B cell (primary cell): ENCODE results near the gene HRC. TPM values are rescaled to one million over a fixed set of nuclear protein-coding genes. Genes with fewer than 3 reads are reported as not detected.

Experiments
- ATAC-seq: fragments of 200-7000 bp; cut with Tn5 transposase; one replicate; pipeline ENCODE4 v1.10.0; 2021; ENCODE audit warnings: low read depth, mild to moderate bottlenecking, moderate number of reproducible peaks, moderate library complexity
- CTCF ChIA-PET: fragments of 350-600 bp; sonication (Branson Sonifier 250); formaldehyde crosslinking; loops from one replicate; lab custom pipeline; 2021; ENCODE audit warnings: antibody characterized with exemption, inconsistent platforms; lab: Charles Lee
- POLR2A ChIA-PET: fragments of 350-600 bp; sonication (Branson Sonifier 250); formaldehyde crosslinking; loops from one replicate; lab custom pipeline; 2021; ENCODE audit warnings: antibody characterized with exemption; lab: Charles Lee
- DNase-seq: peaks from one replicate; pipeline ENCODE4 v3.0.0; 2013
- H2AFZ ChIP-seq: 2 replicates; pipeline ENCODE4 v1.6.1; 2012; ENCODE audit warnings: mild to moderate bottlenecking, low read depth, low read length; ENCODE audit not compliant: insufficient read depth, poor library complexity, severe bottlenecking
- H3K27ac ChIP-seq, 2 donors: 1 replicate in 1 of 2; 2 replicates in 1 of 2; pipeline ENCODE4 v1.5.1; 2012 to 2013; ENCODE audit warnings: low read length in 2 of 2, mild to moderate bottlenecking in 2 of 2, moderate library complexity in 1 of 2
- H3K27me3 ChIP-seq, 4 experiments: fragments of 200-600 bp in 1 of 4; sonication (generic) in 1 of 4; replicated peaks in 1 of 4; 1 replicate in 2 of 4; 2 replicates in 2 of 4; pipeline versions ENCODE4 v1.6.1 to v1.7.0; 2013 to 2016; ENCODE audit warnings: low read length in 3 of 4, mild to moderate bottlenecking in 2 of 4, mixed read lengths in 1 of 4, moderate library complexity in 1 of 4; ENCODE audit not compliant: insufficient read depth in 4 of 4, control insufficient read depth in 3 of 4; ENCODE audit errors: control extremely low read depth in 1 of 4
- H3K36me3 ChIP-seq, 2 experiments: replicated peaks in 1 of 2; 1 replicate in 1 of 2; 2 replicates in 1 of 2; pipeline versions ENCODE4 v1.6.1 to v1.7.1; 2013; ENCODE audit warnings: low read length in 1 of 2; ENCODE audit not compliant: insufficient read depth in 2 of 2, control insufficient read depth in 1 of 2; ENCODE audit errors: control extremely low read depth in 1 of 2, extremely low read depth in 1 of 2
- H3K4me1 ChIP-seq, 2 donors: fragments of 200-600 bp in 1 of 2; sonication (generic) in 1 of 2; 1 replicate in 1 of 2; 2 replicates in 1 of 2; pipeline versions ENCODE4 v1.5.1 to v1.6.1; 2013 to 2017; ENCODE audit warnings: low read length in 2 of 2; ENCODE audit not compliant: control insufficient read depth in 2 of 2, insufficient read depth in 2 of 2
- H3K4me2 ChIP-seq: replicated peaks from 2 replicates; pipeline ENCODE3; 2012; ENCODE audit warnings: mild to moderate bottlenecking, low read depth, low read length; ENCODE audit not compliant: poor library complexity, severe bottlenecking
- H3K4me3 ChIP-seq, 5 experiments: fragments of 200-600 bp in 1 of 5; sonication (generic) in 1 of 5; 1 replicate in 3 of 5; 2 replicates in 2 of 5; pipeline versions ENCODE4 v1.5.1 to v1.7.0; 2011 to 2016; ENCODE audit warnings: low read length in 4 of 5, mild to moderate bottlenecking in 4 of 5, low read depth in 2 of 5, control low read depth in 1 of 5, moderate library complexity in 1 of 5; ENCODE audit not compliant: insufficient read depth in 1 of 5; ENCODE audit errors: control extremely low read depth in 1 of 5, extremely low read depth in 1 of 5
- H3K79me2 ChIP-seq: fragments of 200-600 bp; sonication (generic); one replicate; pipeline ENCODE4 v1.6.0; 2016; ENCODE audit warnings: low read length; ENCODE audit not compliant: control insufficient read depth, insufficient read depth
- H3K9ac ChIP-seq: fragments of 200-600 bp; sonication (generic); 2 replicates; pipeline ENCODE4 v1.6.1; 2017; ENCODE audit warnings: mild to moderate bottlenecking, low read length, moderate library complexity
- H3K9me3 ChIP-seq, 3 donors: one replicate each; pipeline versions ENCODE4 v1.6.1 to v1.7.1; 2013; ENCODE audit warnings: low read length in 2 of 3; ENCODE audit not compliant: control insufficient read depth in 2 of 3, insufficient read depth in 1 of 3; ENCODE audit errors: control extremely low read depth in 1 of 3
- H4K20me1 ChIP-seq: 2 replicates; pipeline ENCODE4 v1.6.0; 2012; ENCODE audit warnings: mild to moderate bottlenecking, low read length; ENCODE audit not compliant: insufficient read depth, control insufficient read depth, poor library complexity, severe bottlenecking
- H3K27ac Mint-ChIP-seq: one replicate; pipeline ENCODE4 v1.8.0; 2021; ENCODE audit warnings: mixed read lengths
- H3K27me3 Mint-ChIP-seq: one replicate; pipeline ENCODE4 v1.8.0; 2021; ENCODE audit warnings: mixed read lengths
- H3K4me1 Mint-ChIP-seq: one replicate; pipeline ENCODE4 v1.8.0; 2021; ENCODE audit warnings: mixed read lengths
- H3K4me3 Mint-ChIP-seq: one replicate; pipeline ENCODE4 v1.8.0; 2021; ENCODE audit warnings: mixed read lengths
- H3K9me3 Mint-ChIP-seq: one replicate; pipeline ENCODE4 v1.8.0; 2022; ENCODE audit warnings: mixed read lengths; ENCODE audit not compliant: insufficient read depth
- CTCF ChIP-seq: fragments of 200-600 bp; IDR thresholded peaks from one replicate; pipeline ENCODE4 v1.8.0; 2022; ENCODE audit warnings: antibody characterized with exemption, mild to moderate bottlenecking
- EZH2 ChIP-seq: IDR thresholded peaks from 2 replicates; pipeline ENCODE4 v1.6.1; 2012; ENCODE audit warnings: borderline replicate concordance, low read depth, mild to moderate bottlenecking, moderate library complexity, low read length; ENCODE audit not compliant: insufficient read depth, poor library complexity, severe bottlenecking
- WGBS: methylation state at CpG from one replicate; pipeline ENCODE4 v1.1.5; 2013; ENCODE audit warnings: missing lambda C conversion rate; ENCODE audit not compliant: insufficient coverage; 5-methylcytosine and 5-hydroxymethylcytosine counted together
- intact Hi-C: fragments of 100-400 bp; cut with micrococcal nuclease; formaldehyde crosslinking; loops from one replicate; pipeline ENCODE4 v1.10.0; 2022
- polyA plus RNA-seq: library from polyadenylated mRNA; depleted of rRNA; stranded (reverse); fragments of >200 nt; gene quantifications from 2 replicates; pipeline ENCODE4 v1.2.3, GENCODE V29; 2012
- total RNA-seq, 2 donors: library from RNA; stranded (reverse); fragments of 120-200 nt in 1 of 2; gene quantifications; 1 replicate in 1 of 2; 2 replicates in 1 of 2; pipeline versions ENCODE4 v1.2.3 to v1.2.4, GENCODE V29; 2013 to 2022

Gene HRC
- total and polyA plus RNA-seq, 2 donors (not counting 1 experiment from before 2014, with no cell fraction given): not detected

GRCh38 chr19:49140951-49141350, 14.2 kb downstream of the HRC start:
- H3K27ac ChIP-seq: no peak overlapping the region
- H3K9me3 ChIP-seq: peaks cover 0 to 16% (median 0%) of the 10 kb centered on the region in 3 donors
- H3K4me1 ChIP-seq: peaks cover 12 to 13% of the 10 kb centered on the region in 2 donors
- peaks cover 0 to 41% (median 8%) of the 10 kb centered on the region in 4 experiments for H3K27me3 ChIP-seq
- H3K4me3 Mint-ChIP-seq: no peak overlapping the region
- ChIA-PET CTCF (no interaction called here), POLR2A (no interaction called here)
- ATAC-seq (no peak), DNase-seq (no peak)
- H3K4me3 ChIP-seq: no peak overlapping the region
- H2AFZ ChIP-seq: no peak overlapping the region
- peaks cover 36% of the 10 kb centered on the region for H3K27me3 Mint-ChIP-seq
- no peaks in the 10 kb centered on the region for H4K20me1 ChIP-seq
- H3K27ac Mint-ChIP-seq: no peak overlapping the region
- H3K9ac ChIP-seq: no peak overlapping the region
- H3K4me2 ChIP-seq: no peak overlapping the region
- no peaks in the 10 kb centered on the region for H3K36me3 ChIP-seq
- TF ChIP-seq CTCF (no peak), EZH2 (no peak)
- peaks cover 10% of the 10 kb centered on the region for H3K4me1 Mint-ChIP-seq
- H3K79me2 ChIP-seq: no peaks in the 10 kb centered on the region
- no peaks in the 10 kb centered on the region for H3K9me3 Mint-ChIP-seq
- 77% methylated on average over 6 of the region's 7 CpGs for WGBS
- intact Hi-C loops: loop anchor here (10.0 kb wide), 1 partner anchor 64 kb away; no protein-coding TSS in a partner anchor

DNA sequence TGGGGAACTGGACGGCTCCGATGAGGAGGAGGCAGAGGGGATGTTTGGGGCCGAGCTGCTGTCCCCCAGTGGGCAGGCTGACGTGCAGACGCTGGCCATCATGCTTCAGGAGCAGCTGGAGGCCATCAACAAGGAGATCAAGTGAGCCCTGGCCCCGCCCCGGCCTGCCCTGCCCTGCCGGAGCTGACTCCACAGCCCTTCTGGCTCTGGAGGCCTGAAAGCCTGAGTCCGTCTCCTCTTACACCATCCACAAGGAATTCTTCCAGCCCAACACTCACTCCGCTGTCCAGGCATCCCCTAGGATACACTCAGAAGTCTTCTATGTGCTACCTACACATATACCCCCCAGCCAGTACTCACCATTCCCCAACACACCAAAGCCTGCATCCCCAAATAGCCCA, 18.4 kb downstream of the HRC start:
- H3K4me1 Mint-ChIP-seq: peaks cover 9% of the 10 kb centered on the region
- intact Hi-C loops: no loop called here
- POLR2A ChIA-PET: no interaction called here
- H3K4me3 ChIP-seq: no peak overlapping the region
- H3K9ac ChIP-seq: no peak overlapping the region
- H3K27me3 Mint-ChIP-seq: peaks cover 39% of the 10 kb centered on the region
- CTCF ChIA-PET: no interaction called here
- H3K4me3 Mint-ChIP-seq: no peak overlapping the region
- H3K79me2 ChIP-seq: no peaks in the 10 kb centered on the region
- no peak overlapping the region for H3K4me2 ChIP-seq
- peaks cover 0 to 24% (median 2%) of the 10 kb centered on the region in 3 donors for H3K9me3 ChIP-seq
- TF ChIP-seq CTCF (no peak), EZH2 (no peak)
- peaks cover 0 to 35% (median 7%) of the 10 kb centered on the region in 4 experiments for H3K27me3 ChIP-seq
- 94% methylated on average over 10 of the region's 10 CpGs for WGBS
- no peak for ATAC-seq
- no peak overlapping the region for H3K27ac ChIP-seq
- no peak for DNase-seq
- H3K36me3 ChIP-seq: no peaks in the 10 kb centered on the region
- peaks cover 6 to 11% of the 10 kb centered on the region in 2 donors for H3K4me1 ChIP-seq
- H2AFZ ChIP-seq: no peak overlapping the region
- H4K20me1 ChIP-seq: no peaks in the 10 kb centered on the region
- no peak overlapping the region for H3K27ac Mint-ChIP-seq
- H3K9me3 Mint-ChIP-seq: no peaks in the 10 kb centered on the region
